ENCODE measurements around the gene IQSEC2. TPM values are rescaled to one million over a fixed set of nuclear protein-coding genes. Genes with fewer than 3 reads are reported as not detected.

The IQSEC2 gene
- total RNA-seq, 1 donor from 2014 or later = 17.3 TPM

DNA sequence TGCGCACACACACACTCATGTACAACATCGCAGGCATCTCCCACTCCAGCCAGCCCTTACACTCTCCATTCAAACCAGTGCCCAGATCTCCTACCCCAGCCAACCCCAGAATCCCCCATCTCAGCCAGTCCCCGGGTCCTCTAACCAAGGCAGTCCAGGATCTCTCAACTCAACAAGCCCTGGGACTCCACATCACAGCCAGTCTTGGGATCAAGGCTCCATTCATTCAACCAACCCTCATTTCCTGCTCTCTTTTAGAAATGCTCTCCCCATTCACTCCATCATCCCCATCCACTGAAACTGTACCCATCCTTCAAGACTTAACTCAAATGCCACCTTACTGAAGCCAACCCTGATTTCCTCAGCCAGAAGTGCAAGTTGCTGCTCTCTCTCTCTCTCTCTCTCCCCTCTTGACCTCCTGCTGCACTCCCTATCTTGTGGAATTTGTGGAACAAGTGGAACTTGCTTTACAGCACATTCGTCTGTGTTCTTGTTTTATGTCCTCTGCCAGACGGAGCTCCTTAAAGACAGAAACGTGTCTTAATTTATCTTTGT lies 40.6 kb upstream of the IQSEC2 start:
- TF ChIP-seq, protein P1, sequence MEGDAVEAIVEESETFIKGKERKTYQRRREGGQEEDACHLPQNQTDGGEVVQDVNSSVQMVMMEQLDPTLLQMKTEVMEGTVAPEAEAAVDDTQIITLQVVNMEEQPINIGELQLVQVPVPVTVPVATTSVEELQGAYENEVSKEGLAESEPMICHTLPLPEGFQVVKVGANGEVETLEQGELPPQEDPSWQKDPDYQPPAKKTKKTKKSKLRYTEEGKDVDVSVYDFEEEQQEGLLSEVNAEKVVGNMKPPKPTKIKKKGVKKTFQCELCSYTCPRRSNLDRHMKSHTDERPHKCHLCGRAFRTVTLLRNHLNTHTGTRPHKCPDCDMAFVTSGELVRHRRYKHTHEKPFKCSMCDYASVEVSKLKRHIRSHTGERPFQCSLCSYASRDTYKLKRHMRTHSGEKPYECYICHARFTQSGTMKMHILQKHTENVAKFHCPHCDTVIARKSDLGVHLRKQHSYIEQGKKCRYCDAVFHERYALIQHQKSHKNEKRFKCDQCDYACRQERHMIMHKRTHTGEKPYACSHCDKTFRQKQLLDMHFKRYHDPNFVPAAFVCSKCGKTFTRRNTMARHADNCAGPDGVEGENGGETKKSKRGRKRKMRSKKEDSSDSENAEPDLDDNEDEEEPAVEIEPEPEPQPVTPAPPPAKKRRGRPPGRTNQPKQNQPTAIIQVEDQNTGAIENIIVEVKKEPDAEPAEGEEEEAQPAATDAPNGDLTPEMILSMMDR (IDR thresholded peaks at IDR 0.05) = no peak
- H3K9me3 ChIP-seq = no peaks in the 10 kb centered on the region
- H3K27ac ChIP-seq = no peak overlapping the region
- H3K36me3 ChIP-seq = no peaks in the 10 kb centered on the region
- intact Hi-C loops (cut with DNase I) = no loop called here
- ATAC-seq (peak; percentile 21), DNase-seq (no peak)
- H3K4me3 ChIP-seq = no peak overlapping the region
- no peaks in the 10 kb centered on the region for H3K4me1 ChIP-seq
- H3K27me3 ChIP-seq = no peaks in the 10 kb centered on the region

DNA sequence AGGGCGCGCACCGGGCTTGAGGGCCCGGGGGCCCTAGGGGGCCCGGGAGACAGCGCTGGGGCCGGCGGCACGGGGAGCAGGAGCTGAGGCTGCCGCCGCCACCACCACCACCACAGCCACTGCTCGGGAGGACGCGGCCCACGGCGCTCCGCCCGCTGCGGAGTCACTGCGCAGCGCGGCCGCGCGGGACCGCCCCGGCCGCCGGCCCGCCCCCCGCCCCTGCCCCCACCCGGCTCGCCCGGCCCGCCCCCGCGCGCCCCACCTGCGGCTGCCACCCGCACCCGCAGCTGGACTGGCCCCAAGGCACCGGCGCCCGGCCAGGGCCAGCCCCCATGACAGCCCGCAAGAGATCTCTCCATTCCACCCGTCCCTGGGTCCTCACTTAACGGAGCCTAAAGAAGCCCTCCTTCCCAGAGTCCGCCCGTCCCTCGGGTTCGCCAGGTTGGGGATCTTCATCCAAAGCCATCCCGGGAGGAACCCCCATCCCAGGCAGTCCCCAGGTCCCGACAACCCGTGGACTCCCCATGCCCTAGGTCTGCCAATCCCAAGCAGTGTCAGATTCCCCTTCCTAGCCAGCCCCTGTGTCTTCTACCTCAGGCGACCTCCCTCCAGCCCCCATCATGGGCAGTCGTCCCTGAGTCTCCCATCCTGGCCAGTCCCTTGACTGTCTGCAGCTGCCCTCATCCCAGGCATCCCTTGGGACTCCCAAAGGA lies 40.0 kb upstream of the IQSEC2 start:
- intact Hi-C loops (cut with DNase I) = no loop called here

DNA sequence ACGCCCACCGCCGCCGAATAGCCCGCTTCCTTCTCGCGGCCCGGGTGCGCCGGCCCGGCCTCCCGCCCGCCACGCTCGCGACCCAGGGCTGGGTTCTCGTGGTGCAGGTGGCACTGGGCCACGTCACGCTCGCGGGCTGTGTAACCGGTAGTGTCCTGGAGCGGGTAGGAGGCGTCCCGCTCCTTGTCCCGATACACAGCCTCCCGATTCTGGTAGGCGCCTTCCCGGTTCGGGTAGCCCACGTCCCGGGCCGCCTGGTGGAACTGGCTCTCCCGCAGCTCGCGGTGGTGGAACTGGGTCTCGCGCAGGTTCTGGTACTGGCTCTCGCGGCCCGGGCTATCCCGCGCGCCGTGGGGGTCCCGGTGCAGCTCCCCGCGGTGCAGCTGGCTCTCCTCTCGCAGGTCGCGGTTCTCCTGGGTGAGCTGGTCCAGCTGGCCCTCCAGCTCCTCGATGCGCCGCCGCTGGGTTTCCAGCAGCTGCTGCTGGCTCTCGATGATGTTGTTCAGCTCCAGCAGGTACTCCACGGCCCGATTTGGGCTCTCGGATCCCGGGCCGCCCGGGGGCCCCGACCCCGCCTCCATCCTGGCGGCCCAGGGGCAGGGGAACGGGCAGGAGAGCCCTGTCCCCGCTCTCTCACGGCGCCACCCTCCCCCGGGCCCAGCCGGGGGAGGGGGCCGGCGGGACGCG lies 39.3 kb upstream of the IQSEC2 start:
- no peaks in the 10 kb centered on the region for H3K9me3 ChIP-seq
- intact Hi-C loops (cut with DNase I) = no loop called here
- peak overlapping the region; percentile 56 for H3K4me3 ChIP-seq
- peak; percentile 47 for ATAC-seq
- no peaks in the 10 kb centered on the region for H3K36me3 ChIP-seq
- no peaks in the 10 kb centered on the region for H3K27me3 ChIP-seq
- no peak overlapping the region for H3K27ac ChIP-seq
- DNase-seq = peak; percentile 64
- TF ChIP-seq, protein P1 (IDR thresholded peaks at IDR 0.05) = no peak
- H3K4me1 ChIP-seq = no peaks in the 10 kb centered on the region

More for the DNA sequence above, 40.0 kb upstream of the IQSEC2 start:
- H3K36me3 ChIP-seq = no peaks in the 10 kb centered on the region
- H3K27ac ChIP-seq = no peak overlapping the region
- H3K9me3 ChIP-seq = no peaks in the 10 kb centered on the region
- TF ChIP-seq, protein P1 (IDR thresholded peaks at IDR 0.05) = no peak
- ATAC-seq = peak; percentile 65
- DNase-seq = no peak
- H3K4me1 ChIP-seq = no peaks in the 10 kb centered on the region
- peak overlapping the region; percentile 56 for H3K4me3 ChIP-seq
- no peaks in the 10 kb centered on the region for H3K27me3 ChIP-seq

DNA sequence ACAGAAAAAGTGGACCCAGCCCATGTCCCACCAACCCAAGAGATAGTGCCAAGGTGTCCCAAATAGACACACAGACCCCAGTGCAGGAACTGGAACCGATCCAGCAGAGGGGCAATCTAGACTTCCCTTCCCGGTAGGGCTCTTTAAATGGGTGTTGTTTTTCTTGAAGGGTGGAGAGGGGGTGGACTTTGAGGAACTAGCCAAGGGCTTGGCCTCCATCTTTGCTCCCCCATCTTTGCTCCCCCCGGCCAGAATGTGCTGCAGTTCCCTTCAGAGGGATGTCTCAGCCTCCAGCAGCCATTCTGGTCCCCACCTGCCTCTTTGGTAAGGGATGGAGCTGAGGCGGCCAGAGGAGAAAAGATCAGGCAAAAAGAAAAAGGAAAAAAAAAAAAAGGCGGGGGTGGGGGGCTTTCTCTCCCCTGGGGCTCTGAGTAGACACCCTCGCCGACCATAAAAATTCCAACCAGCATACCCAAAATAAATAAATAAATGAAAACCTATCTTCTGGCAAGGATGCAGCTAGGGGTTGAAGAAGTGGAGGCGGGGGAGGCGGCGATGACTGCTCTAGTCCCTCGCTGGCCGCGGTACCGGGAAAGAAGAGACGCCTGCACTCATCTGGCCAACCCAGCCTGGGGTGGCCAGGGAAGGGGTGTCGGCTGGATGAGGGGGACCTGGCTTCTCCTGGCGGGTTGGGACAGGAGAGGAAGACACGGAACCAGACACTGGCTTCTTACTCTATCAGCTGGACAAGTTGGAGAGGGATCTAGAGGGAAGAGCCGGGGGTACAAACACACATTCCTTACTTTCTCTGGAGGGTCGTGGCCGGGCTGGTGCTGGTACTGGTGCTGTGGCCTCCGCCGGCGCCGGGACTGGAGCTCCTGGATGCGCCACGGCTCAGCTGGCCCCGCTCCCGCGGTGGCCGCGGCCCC lies 38.5 kb upstream of the IQSEC2 start:
- Histone ChIP-seq H3K27me3 (no peaks in the 10 kb centered on the region), H3K4me3 (peak overlapping the region; percentile 56), H3K4me1 (no peaks in the 10 kb centered on the region), H3K36me3 (no peaks in the 10 kb centered on the region), H3K9me3 (no peaks in the 10 kb centered on the region), H3K27ac (no peak overlapping the region)
- TF ChIP-seq, protein P1 (IDR thresholded peaks at IDR 0.05) = no peak
- ATAC-seq = no peak
- no peak for DNase-seq
- intact Hi-C loops (cut with DNase I) = no loop called here

DNA sequence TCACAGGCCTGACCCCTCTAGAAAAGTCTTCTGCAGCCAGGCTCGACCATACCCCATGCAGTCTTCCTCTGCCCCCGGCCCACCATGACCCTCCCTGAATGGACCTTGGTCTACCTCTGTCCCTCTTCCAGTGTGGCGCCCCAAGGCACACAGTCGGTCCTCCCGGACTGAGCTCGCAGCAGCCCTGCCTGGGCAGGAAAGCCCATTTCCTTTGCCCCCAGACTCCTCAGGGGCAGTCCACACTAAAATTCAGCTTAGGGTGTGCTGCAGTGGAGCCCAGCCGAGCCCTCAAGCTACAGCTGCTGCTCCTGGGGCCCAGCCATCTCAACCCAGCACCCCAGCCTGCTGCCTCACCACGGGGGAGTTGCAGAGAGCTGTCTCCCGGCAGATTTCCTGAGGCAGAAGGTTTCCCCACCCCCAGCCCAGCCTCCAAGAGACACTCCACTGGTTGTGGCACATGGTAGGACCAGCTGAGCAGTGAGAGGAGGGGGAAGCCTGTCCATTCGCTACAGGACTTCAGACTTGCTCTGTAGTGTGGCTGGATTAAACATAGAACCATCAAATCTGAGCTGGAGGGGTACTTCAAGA lies 37.5 kb upstream of the IQSEC2 start:
- no peaks in the 10 kb centered on the region for H3K4me1 ChIP-seq
- intact Hi-C loops (cut with DNase I) = no loop called here
- ATAC-seq (no peak), DNase-seq (no peak)
- TF ChIP-seq, protein P1 (IDR thresholded peaks at IDR 0.05) = no peak
- no peak overlapping the region for H3K27ac ChIP-seq
- no peak overlapping the region for H3K4me3 ChIP-seq
- no peaks in the 10 kb centered on the region for H3K36me3 ChIP-seq
- H3K9me3 ChIP-seq = no peaks in the 10 kb centered on the region
- H3K27me3 ChIP-seq = no peaks in the 10 kb centered on the region

Data from upper lobe of right lung (tissue), 1 donor.